OCI-LY1 (cell line): ENCODE data around the gene ARHGAP8.

Experiments
- H2AFZ ChIP-seq: fragments of 200-600 bp; sonication (generic), shearing (Covaris generic); 2 replicates; pipeline ENCODE4 v1.6.0; 2014; ENCODE audit warnings: antibody characterized with exemption, mild to moderate bottlenecking, low read length
- H3F3A ChIP-seq: fragments of 200-600 bp; sonication (generic), shearing (Covaris generic); 2 replicates; pipeline ENCODE4 v1.6.0; 2014; ENCODE audit warnings: mild to moderate bottlenecking, antibody characterized with exemption, low read length, moderate library complexity; ENCODE audit not compliant: insufficient read depth
- H3K27ac ChIP-seq: fragments of 200-600 bp; sonication (generic); 2 replicates; pipeline ENCODE4 v1.5.1; 2014; ENCODE audit warnings: low read length, mixed run types, mild to moderate bottlenecking, low read depth; ENCODE audit not compliant: poor library complexity, severe bottlenecking
- H3K27me3 ChIP-seq: fragments of 200-600 bp; sonication (generic); 2 replicates; pipeline ENCODE4 v1.6.0; 2014; ENCODE audit warnings: antibody characterized with exemption, mild to moderate bottlenecking, low read length, moderate library complexity; ENCODE audit not compliant: insufficient read depth
- H3K36me3 ChIP-seq: fragments of 200-600 bp; sonication (generic); 2 replicates; pipeline ENCODE4 v1.6.1; 2014; ENCODE audit warnings: mild to moderate bottlenecking, antibody characterized with exemption, low read length, moderate library complexity, mixed read lengths; ENCODE audit not compliant: insufficient read depth
- H3K4me1 ChIP-seq: fragments of 200-600 bp; sonication (generic); 2 replicates; pipeline ENCODE4 v1.5.1; 2014; ENCODE audit warnings: mild to moderate bottlenecking, low read length, moderate library complexity; ENCODE audit not compliant: insufficient read depth, severe bottlenecking
- H3K4me2 ChIP-seq: fragments of 200-600 bp; sonication (generic), shearing (Covaris generic); 2 replicates; pipeline ENCODE4 v1.6.1; 2014; ENCODE audit warnings: low read length
- H3K4me3 ChIP-seq: fragments of 200-600 bp; sonication (generic); 2 replicates; pipeline ENCODE4 v1.5.1; 2014; ENCODE audit warnings: low read length, low read depth, mild to moderate bottlenecking, mixed read lengths; ENCODE audit not compliant: poor library complexity, severe bottlenecking
- H3K79me2 ChIP-seq: fragments of 200-600 bp; shearing (Covaris generic); 2 replicates; pipeline ENCODE4 v1.6.1; 2016; ENCODE audit warnings: mixed run types, low read length, mixed read lengths; ENCODE audit not compliant: insufficient read depth
- H3K9ac ChIP-seq: fragments of 200-600 bp; sonication (generic), shearing (Covaris generic); 2 replicates; pipeline ENCODE4 v1.6.1; 2014; ENCODE audit warnings: mild to moderate bottlenecking, low read length, mixed read lengths
- H3K9me2 ChIP-seq: fragments of 200-600 bp; sonication (generic), shearing (Covaris generic); 2 replicates; pipeline ENCODE4 v1.6.1; 2014; ENCODE audit warnings: low read depth, mild to moderate bottlenecking, low read length, mixed read lengths
- H3K9me3 ChIP-seq: fragments of 200-600 bp; shearing (Covaris generic); 2 replicates; pipeline ENCODE4 v1.6.1; 2014; ENCODE audit warnings: low read length, mixed read lengths
- H4K20me1 ChIP-seq: fragments of 200-600 bp; sonication (generic), shearing (Covaris generic); 2 replicates; pipeline ENCODE4 v1.6.0; 2016; ENCODE audit warnings: mild to moderate bottlenecking, low read length; ENCODE audit not compliant: insufficient read depth
- EZH2 ChIP-seq: fragments of 200-600 bp; sonication (generic), shearing (Covaris generic); IDR thresholded peaks from 2 replicates; pipeline ENCODE4 v1.8.0; 2017; ENCODE audit warnings: borderline replicate concordance, mixed run types, mild to moderate bottlenecking, antibody characterized with exemption, low read length, moderate library complexity, mixed read lengths
- TF ChIP-seq, protein P1 (sequence below): fragments of 200-600 bp; sonication (generic), shearing (Covaris generic); IDR thresholded peaks from 2 replicates; pipeline ENCODE4 v1.5.1; 2017; ENCODE audit warnings: mild to moderate bottlenecking, antibody characterized with exemption, low read length, moderate library complexity, mixed read lengths

ARHGAP8 gene

DNA sequence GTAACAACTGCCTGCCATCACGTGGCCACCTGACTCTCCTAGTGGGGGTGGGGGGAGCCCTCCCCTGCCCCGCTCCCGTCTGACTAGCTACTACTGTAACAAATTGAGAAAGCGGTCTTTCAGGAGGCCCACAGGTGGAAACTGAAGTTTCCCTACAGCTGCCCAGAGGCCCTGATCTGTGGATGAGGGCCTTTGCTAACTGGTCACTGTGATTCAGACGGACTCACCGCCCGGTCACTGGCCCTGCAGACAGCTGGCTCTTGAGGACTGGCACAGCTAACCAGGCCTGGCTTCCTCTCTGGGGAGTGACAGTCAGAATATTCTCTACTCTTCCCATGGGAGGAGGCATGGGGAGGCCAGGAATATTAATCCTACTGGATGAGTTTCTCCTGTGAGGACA, 116.8 kb downstream of the ARHGAP8 start:
- no peaks in the 10 kb centered on the region for H3K9me3 ChIP-seq
- H3K9me2 ChIP-seq = no peaks in the 10 kb centered on the region
- no peak overlapping the region for H3K4me3 ChIP-seq
- H3K36me3 ChIP-seq = no peaks in the 10 kb centered on the region
- H3K9ac ChIP-seq = no peak overlapping the region
- H3K27me3 ChIP-seq = no peaks in the 10 kb centered on the region
- H3K4me2 ChIP-seq = no peak overlapping the region
- TF ChIP-seq, protein P1, sequence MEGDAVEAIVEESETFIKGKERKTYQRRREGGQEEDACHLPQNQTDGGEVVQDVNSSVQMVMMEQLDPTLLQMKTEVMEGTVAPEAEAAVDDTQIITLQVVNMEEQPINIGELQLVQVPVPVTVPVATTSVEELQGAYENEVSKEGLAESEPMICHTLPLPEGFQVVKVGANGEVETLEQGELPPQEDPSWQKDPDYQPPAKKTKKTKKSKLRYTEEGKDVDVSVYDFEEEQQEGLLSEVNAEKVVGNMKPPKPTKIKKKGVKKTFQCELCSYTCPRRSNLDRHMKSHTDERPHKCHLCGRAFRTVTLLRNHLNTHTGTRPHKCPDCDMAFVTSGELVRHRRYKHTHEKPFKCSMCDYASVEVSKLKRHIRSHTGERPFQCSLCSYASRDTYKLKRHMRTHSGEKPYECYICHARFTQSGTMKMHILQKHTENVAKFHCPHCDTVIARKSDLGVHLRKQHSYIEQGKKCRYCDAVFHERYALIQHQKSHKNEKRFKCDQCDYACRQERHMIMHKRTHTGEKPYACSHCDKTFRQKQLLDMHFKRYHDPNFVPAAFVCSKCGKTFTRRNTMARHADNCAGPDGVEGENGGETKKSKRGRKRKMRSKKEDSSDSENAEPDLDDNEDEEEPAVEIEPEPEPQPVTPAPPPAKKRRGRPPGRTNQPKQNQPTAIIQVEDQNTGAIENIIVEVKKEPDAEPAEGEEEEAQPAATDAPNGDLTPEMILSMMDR = no peak
- TF ChIP-seq EZH2 = no peak
- no peaks in the 10 kb centered on the region for H3K4me1 ChIP-seq
- no peak overlapping the region for H2AFZ ChIP-seq
- no peaks in the 10 kb centered on the region for H4K20me1 ChIP-seq
- no peak overlapping the region for H3K27ac ChIP-seq
- H3F3A ChIP-seq = no peaks in the 10 kb centered on the region
- H3K79me2 ChIP-seq = no peaks in the 10 kb centered on the region

DNA sequence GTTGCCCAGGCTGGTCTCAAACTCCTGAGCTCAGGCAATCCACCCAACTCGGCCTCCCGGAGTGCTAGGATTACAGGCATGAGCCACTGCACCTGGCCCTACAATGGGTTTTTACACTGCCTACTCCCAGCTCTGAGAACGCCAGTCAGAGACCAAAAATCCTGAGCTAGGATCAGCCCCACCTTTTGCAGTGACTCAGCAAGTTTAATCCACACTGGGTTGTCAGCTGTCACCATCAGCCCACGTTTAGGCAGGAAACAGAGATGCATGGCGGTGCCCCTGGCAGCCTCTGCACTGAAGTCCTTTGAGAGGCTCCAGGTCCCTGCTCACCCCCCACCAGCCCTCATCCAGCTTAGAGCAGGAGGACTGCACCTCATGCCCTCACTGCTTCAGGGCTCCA, 117.6 kb downstream of the ARHGAP8 start:
- no peaks in the 10 kb centered on the region for H3K9me3 ChIP-seq
- no peaks in the 10 kb centered on the region for H4K20me1 ChIP-seq
- no peak overlapping the region for H3K27ac ChIP-seq
- no peaks in the 10 kb centered on the region for H3K79me2 ChIP-seq
- H3K4me2 ChIP-seq = no peak overlapping the region
- no peaks in the 10 kb centered on the region for H3F3A ChIP-seq
- no peaks in the 10 kb centered on the region for H3K27me3 ChIP-seq
- H3K9ac ChIP-seq = no peak overlapping the region
- no peaks in the 10 kb centered on the region for H3K4me1 ChIP-seq
- no peak overlapping the region for H2AFZ ChIP-seq
- TF ChIP-seq, protein P1 = no peak
- no peak for TF ChIP-seq EZH2
- H3K9me2 ChIP-seq = no peaks in the 10 kb centered on the region
- H3K4me3 ChIP-seq = no peak overlapping the region
- H3K36me3 ChIP-seq = no peaks in the 10 kb centered on the region

DNA sequence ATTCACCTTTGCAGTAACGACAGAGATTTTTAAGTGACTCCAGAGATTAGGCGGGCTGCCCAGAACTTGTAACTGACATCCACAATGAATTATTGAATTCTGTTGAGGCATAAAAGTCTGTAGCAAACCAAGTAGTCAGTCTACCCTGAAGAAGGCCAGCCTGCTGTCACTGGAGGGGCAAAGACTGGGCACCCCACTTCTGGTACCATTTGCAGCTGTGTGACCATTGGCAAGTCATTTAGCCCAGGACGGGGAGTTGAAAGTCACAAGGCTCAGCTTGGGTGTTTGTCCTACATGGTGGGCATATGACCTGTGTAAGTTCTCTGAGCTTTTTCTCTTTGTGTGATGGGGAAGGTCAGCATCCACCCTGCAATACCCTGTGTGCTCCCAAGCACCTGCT, 119.4 kb downstream of the ARHGAP8 start:
- H3K4me3 ChIP-seq = no peak overlapping the region
- H3K4me2 ChIP-seq = no peak overlapping the region
- TF ChIP-seq EZH2 = no peak
- TF ChIP-seq, protein P1 = no peak
- no peak overlapping the region for H3K9ac ChIP-seq
- no peaks in the 10 kb centered on the region for H3F3A ChIP-seq
- H2AFZ ChIP-seq = no peak overlapping the region
- H3K79me2 ChIP-seq = no peaks in the 10 kb centered on the region
- H3K9me2 ChIP-seq = no peaks in the 10 kb centered on the region
- no peaks in the 10 kb centered on the region for H3K4me1 ChIP-seq
- no peaks in the 10 kb centered on the region for H3K36me3 ChIP-seq
- no peaks in the 10 kb centered on the region for H4K20me1 ChIP-seq
- no peaks in the 10 kb centered on the region for H3K27me3 ChIP-seq
- no peak overlapping the region for H3K27ac ChIP-seq
- H3K9me3 ChIP-seq = no peaks in the 10 kb centered on the region
